Ovary (tissue), 9 donors: Measurements from ENCODE around the gene KRT27. TPM values are rescaled to one million over a fixed set of nuclear protein-coding genes. Genes with fewer than 3 reads are reported as not detected.

ENCODE experiments used
- DNase-seq, 5 donors: peaks; one replicate each; pipeline ENCODE4 v3.0.0-alpha.2; 2019 to 2020
- H3K27ac ChIP-seq, 2 donors: fragments of 200-600 bp; one replicate each; pipeline versions ENCODE4 v1.5.1 to v1.8.0; 2019 to 2022
- H3K27me3 ChIP-seq: fragments of 200-600 bp; one replicate; pipeline ENCODE4 v1.8.0; 2022
- H3K36me3 ChIP-seq: fragments of 200-600 bp; sonication (generic); one replicate; pipeline ENCODE4 v1.5.1; 2019
- H3K4me1 ChIP-seq: one replicate; pipeline ENCODE4 v1.8.1; 2013; ENCODE audit warnings: mild to moderate bottlenecking, moderate library complexity; ENCODE audit not compliant: insufficient read depth
- H3K4me3 ChIP-seq: fragments of 200-600 bp; sonication (generic); one replicate; pipeline ENCODE4 v1.5.1; 2017
- H3K9me3 ChIP-seq, 2 donors: fragments of 200-600 bp in 1 of 2; sonication (generic) in 1 of 2; one replicate each; pipeline versions ENCODE4 v1.5.1 to v1.8.1; 2013 to 2019; ENCODE audit warnings: mild to moderate bottlenecking in 1 of 2, moderate library complexity in 1 of 2
- EP300 ChIP-seq: sonication (generic); formaldehyde crosslinking; IDR thresholded peaks from one replicate; pipeline ENCODE4 v1.6.1; 2017; ENCODE audit warnings: antibody characterized with exemption
- POLR2A ChIP-seq: fragments of 450-650 bp; IDR thresholded peaks from one replicate; pipeline ENCODE4 v1.6.1; 2017; ENCODE audit warnings: antibody characterized with exemption, mild to moderate bottlenecking, moderate library complexity
- WGBS, 3 donors: extraction: QIAGEN DNeasy Blood & Tissue Kit in 1 of 3; methylation state at CpG; one replicate each; pipeline versions ENCODE4 v1.1.5 to v1.1.7; 2013 to 2017; 5-methylcytosine and 5-hydroxymethylcytosine counted together
- intact Hi-C, 4 donors: fragments of 100-400 bp; cut with DNase I; formaldehyde crosslinking; loops; one replicate each; pipeline versions ENCODE4 v1.11.0 to v1.15.1; 2022 to 2023
- polyA plus RNA-seq, 2 donors: library from polyadenylated mRNA; stranded (reverse); fragments of 200-250 nt in 1 of 2; fragments of 350-450 nt in 1 of 2; fragmentation: Illumina TruSeq in 1 of 2; extraction: RNeasy Lipid Tissue Mini Kit (QIAGEN cat#74804) in 1 of 2; gene quantifications; one replicate each; pipeline ENCODE4 v1.2.3, GENCODE V29; 2013 to 2014
- total RNA-seq, 7 donors: library from RNA; depleted of rRNA in 2 of 7; stranded (reverse); fragments of >200 nt in 2 of 7; fragmentation: NEBNext Ultra II Directional in 3 of 7; extraction: Animal tissue kit (Norgen Biotek cat#: 25700) in 3 of 7; gene quantifications; one replicate each; pipeline versions ENCODE4 v1.1.0 to v1.2.4, GENCODE V29; 2016 to 2023
- TF ChIP-seq, protein P1 (sequence below), 3 donors: fragments of 450-650 bp in 2 of 3; fragments of 200-600 bp in 1 of 3; IDR thresholded peaks; one replicate each; pipeline versions ENCODE4 v1.5.1 to v1.8.0; 2016 to 2022; ENCODE audit warnings: antibody characterized with exemption in 3 of 3, mild to moderate bottlenecking in 1 of 3
- donor health status: DM: no; HTN: no; CAD: no; lungs with moderate emphysema.
- donor health status: DM: no; HTN: no; CAD: no.
- donor health status: Bipolar disorder and iron deficiency.
- donor health status: DM: yes; HTN: yes; CAD: no.
- donor health status: DM: no; HTN: no; CAD: no.
- donor health status: DM: yes; HTN: yes; CAD: no.

The KRT27 gene
- total and polyA plus RNA-seq, 9 donors = not detected

DNA sequence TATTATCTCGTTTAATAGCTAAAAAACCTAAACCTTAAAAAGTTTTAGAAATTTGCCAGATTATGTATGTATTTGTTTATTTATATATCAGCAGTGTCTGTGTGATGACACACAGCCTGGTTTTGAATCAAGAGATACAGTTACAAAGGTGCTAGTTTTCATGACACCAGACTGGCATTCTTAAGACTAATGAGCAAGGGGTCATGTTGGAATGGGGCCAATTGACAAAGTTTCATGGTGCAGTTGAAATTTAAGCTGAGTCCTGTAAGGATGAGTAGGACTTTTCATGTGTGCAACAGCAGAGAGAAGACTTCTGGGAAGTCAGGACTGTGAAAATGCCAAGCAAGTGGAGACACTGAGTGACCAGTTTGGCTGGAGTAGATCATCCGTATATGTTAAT is 43.2 kb upstream of the KRT27 start:
- no peak for DNase-seq
- Histone ChIP-seq H3K27me3 (no peaks in the 10 kb centered on the region), H3K4me1 (no peaks in the 10 kb centered on the region), H3K36me3 (no peaks in the 10 kb centered on the region), H3K27ac (no peak overlapping the region), H3K4me3 (no peak overlapping the region), H3K9me3 (no peaks in the 10 kb centered on the region)
- intact Hi-C loops = no loop called here
- TF ChIP-seq POLR2A = no peak
- TF ChIP-seq, protein P1, sequence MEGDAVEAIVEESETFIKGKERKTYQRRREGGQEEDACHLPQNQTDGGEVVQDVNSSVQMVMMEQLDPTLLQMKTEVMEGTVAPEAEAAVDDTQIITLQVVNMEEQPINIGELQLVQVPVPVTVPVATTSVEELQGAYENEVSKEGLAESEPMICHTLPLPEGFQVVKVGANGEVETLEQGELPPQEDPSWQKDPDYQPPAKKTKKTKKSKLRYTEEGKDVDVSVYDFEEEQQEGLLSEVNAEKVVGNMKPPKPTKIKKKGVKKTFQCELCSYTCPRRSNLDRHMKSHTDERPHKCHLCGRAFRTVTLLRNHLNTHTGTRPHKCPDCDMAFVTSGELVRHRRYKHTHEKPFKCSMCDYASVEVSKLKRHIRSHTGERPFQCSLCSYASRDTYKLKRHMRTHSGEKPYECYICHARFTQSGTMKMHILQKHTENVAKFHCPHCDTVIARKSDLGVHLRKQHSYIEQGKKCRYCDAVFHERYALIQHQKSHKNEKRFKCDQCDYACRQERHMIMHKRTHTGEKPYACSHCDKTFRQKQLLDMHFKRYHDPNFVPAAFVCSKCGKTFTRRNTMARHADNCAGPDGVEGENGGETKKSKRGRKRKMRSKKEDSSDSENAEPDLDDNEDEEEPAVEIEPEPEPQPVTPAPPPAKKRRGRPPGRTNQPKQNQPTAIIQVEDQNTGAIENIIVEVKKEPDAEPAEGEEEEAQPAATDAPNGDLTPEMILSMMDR (IDR thresholded peaks at IDR 0.05) = no peak
- no peak for TF ChIP-seq EP300
- 90 to 95% (median 93%) methylated on average over 2 of the region's 2 CpGs for WGBS, 3 donors

DNA sequence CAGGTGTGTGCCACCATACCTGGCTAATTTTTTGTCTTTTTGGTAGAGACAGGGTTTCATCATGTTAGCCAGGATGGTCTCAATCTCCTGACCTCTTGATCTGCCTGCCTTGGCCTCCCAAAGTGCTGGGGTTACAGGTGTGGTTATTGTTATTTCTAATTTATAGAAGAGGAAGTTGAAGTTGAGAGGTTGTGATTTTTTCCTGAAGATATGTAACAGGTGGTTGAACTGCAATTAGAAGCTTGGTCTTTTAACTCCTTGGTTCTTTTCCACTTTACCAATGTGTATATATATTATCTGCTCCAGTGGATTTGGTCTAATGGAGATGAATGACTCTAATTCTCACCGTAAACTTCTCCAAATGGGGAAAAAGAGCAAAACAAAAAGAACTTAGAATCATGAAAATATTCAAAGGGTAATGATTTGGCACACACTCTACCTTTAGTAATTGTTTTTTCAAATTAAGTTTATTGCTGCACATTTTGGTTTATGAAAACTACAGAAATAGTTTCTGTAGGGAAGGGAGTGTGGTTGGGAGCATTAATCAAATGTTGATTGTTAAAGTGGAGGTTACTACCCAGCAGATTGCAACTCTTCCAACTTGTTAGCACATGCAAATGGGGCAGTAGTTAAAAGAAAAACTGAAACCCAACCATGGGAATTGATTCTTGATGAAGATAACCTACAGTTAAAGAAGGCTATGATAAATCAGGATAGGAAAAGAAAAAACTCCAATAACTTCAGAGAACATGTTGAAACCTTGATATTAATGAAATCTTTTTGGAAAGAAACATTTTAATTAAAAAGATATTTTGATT is 41.9 kb upstream of the KRT27 start:
- Histone ChIP-seq H3K4me1 (peaks cover 2% of the 10 kb centered on the region), H3K9me3 (no peaks in the 10 kb centered on the region), H3K27ac (no peak overlapping the region), H3K27me3 (no peaks in the 10 kb centered on the region), H3K4me3 (no peak overlapping the region), H3K36me3 (no peaks in the 10 kb centered on the region)
- intact Hi-C loops = no loop called here
- WGBS, 3 donors = 95 to 100% (median 96%) methylated on average over 1 of the region's 1 CpG
- no peak for DNase-seq
- no peak for TF ChIP-seq EP300
- no peak for TF ChIP-seq POLR2A
- TF ChIP-seq, protein P1 (IDR thresholded peaks at IDR 0.05) = no peak

DNA sequence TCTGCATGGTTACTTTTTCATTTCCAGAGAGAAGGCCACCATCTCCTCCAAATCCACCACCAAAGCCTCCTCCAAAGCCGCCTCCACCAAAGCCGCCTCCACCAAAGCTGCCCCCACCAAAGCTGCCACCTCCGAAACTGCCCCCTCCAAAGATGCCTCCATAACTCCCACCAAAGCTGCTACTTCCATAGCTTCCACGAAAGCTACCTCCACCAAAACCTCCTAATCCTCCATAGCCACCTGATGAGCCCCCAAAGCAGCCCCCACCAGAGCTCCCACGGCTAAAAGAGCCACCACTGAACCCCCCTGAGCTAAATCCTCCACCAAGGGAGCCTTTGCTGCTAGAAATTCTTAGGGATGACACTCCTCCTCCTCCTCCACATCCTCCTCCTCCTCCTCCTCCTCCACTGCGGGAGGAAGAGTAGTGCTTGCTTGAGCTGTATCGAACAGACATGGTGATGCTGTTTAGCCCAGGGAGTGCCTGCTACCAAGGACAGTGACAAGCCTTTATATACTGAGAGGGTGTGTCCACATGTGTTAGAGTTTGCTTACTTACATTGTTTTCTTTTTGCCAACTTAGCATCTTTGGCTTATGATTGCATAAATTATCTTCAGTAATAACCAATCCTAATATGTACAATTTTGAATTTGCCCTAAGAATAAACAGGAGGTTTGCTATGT is 39.9 kb upstream of the KRT27 start, which contains the start of gene KRT10:
TSS of gene KRT10 (minus strand) at position 483 of the 681 bp plus-strand sequence. CDS start at position 454, 29 bp downstream.
- 74 to 83% (median 83%) methylated on average over 7 of the region's 7 CpGs for WGBS, 3 donors
- TF ChIP-seq POLR2A = no peak
- no peak for DNase-seq
- peaks cover 2% of the 10 kb centered on the region for H3K4me1 ChIP-seq
- intact Hi-C loops = no loop called here
- no peak within 1 kb of the TSS for H3K27ac ChIP-seq
- H3K4me3 ChIP-seq = no peak within 1 kb of the TSS
- no peaks in the 10 kb centered on the region for H3K36me3 ChIP-seq
- no peaks in the 10 kb centered on the region for H3K9me3 ChIP-seq
- H3K27me3 ChIP-seq = no peaks in the 10 kb centered on the region

DNA sequence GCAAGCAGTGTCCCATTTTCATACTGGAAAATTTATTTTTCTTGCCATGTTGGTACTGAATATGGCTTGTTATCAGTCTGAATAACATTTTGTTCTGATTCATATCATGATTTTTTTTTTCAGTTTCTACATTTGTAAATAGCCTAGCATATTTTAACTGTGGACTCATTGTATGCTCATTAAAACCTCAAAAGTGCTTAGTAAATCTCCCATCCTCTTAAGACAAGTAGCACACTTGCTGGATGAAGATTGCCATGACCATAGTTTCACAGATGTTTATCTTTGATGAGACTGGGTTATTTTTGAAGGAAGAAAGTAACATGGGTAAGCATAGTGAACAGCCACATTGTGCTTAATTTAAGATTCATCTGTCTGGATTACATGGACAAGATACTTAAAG is 39.2 kb upstream of the KRT27 start:
- intact Hi-C loops = no loop called here
- TF ChIP-seq POLR2A (no peak), EP300 (no peak)
- TF ChIP-seq, protein P1 (IDR thresholded peaks at IDR 0.05) = no peak

More for the DNA sequence above, 39.2 kb upstream of the KRT27 start:
- Histone ChIP-seq H3K36me3 (no peaks in the 10 kb centered on the region), H3K27ac (no peak overlapping the region), H3K27me3 (no peaks in the 10 kb centered on the region), H3K4me3 (no peak overlapping the region), H3K9me3 (no peaks in the 10 kb centered on the region), H3K4me1 (peaks cover 2% of the 10 kb centered on the region)
- DNase-seq = no peak
